ACC112 (cell line): ENCODE measurements around the gene CYB5R4.

Source experiments
- H2AFZ ChIP-seq: fragments of 200-600 bp; sonication (generic); one replicate; pipeline ENCODE4 v1.6.0; 2017; ENCODE audit warnings: antibody characterized with exemption, low read length; ENCODE audit not compliant: unreplicated experiment
- H3K27ac ChIP-seq: fragments of 200-600 bp; sonication (generic); 2 replicates; pipeline ENCODE4 v1.5.1; 2014; ENCODE audit warnings: low read depth, mild to moderate bottlenecking, antibody characterized with exemption, low read length, moderate library complexity
- H3K27me3 ChIP-seq: fragments of 200-600 bp; sonication (generic); 2 replicates; pipeline ENCODE4 v1.6.1; 2014; ENCODE audit warnings: mild to moderate bottlenecking, antibody characterized with exemption, low read length, moderate library complexity, mixed read lengths; ENCODE audit not compliant: insufficient read depth
- H3K36me3 ChIP-seq: fragments of 200-600 bp; sonication (generic); 2 replicates; pipeline ENCODE4 v1.6.1; 2016; ENCODE audit warnings: mild to moderate bottlenecking, antibody characterized with exemption, low read length, moderate library complexity, mixed read lengths; ENCODE audit not compliant: insufficient read depth
- H3K4me1 ChIP-seq: fragments of 200-600 bp; sonication (generic); one replicate; pipeline ENCODE4 v1.6.1; 2016; ENCODE audit warnings: low read length, mixed read lengths; ENCODE audit not compliant: insufficient read depth, unreplicated experiment, control insufficient read depth
- H3K4me3 ChIP-seq: fragments of 200-600 bp; sonication (generic); 2 replicates; pipeline ENCODE4 v1.5.1; 2014; ENCODE audit warnings: mild to moderate bottlenecking, low read depth, low read length
- H3K79me2 ChIP-seq: fragments of 200-600 bp; sonication (generic); one replicate; pipeline ENCODE4 v1.6.0; 2016; ENCODE audit warnings: low read length; ENCODE audit not compliant: control insufficient read depth, unreplicated experiment, insufficient read depth

The CYB5R4 gene

DNA sequence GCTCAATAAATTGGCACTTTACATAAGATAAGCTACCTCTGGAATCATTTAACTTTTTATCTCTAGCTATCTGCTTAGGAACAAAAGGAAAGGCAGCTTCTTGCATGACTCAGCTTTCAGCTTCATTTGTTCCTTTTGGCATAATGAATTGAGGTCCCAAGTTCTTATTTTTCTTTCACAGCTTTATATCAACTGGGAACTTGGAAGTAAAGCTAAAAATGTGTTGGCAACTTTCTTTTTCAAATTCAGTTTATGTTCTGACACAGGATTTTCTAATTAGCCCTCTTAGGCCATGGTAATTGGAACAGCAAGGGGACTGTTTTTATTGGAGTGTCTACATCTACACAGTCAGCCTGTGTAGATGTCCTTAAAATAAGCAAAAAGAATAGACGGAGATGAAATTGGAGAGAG, 118.8 kb downstream of the CYB5R4 start:
- Histone ChIP-seq H3K79me2 (no peaks in the 10 kb centered on the region), H3K27me3 (no peaks in the 10 kb centered on the region), H2AFZ (no peak overlapping the region), H3K4me3 (no peak overlapping the region), H3K27ac (no peak overlapping the region), H3K36me3 (no peaks in the 10 kb centered on the region), H3K4me1 (no peaks in the 10 kb centered on the region)

DNA sequence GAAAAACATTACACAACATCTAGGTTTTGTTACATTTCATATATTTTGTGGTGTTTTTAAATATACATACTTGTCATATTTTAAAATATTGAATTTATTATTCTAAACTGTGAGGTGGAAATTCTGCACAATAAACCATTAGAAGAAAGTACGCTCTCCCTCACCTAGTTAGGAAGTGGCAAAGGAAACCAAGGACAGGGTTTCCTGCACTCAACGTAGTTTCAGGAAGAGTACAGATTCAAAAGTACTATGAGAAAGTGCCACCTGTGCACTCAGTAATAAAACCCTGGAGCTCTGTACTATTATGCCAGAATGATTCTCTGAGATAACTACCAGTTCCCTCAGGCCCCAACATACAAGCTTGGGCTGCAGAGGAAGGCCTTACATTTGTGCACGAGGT, 119.5 kb downstream of the CYB5R4 start:
- no peaks in the 10 kb centered on the region for H3K27me3 ChIP-seq
- no peaks in the 10 kb centered on the region for H3K36me3 ChIP-seq
- H3K4me1 ChIP-seq: no peaks in the 10 kb centered on the region
- H3K4me3 ChIP-seq: no peak overlapping the region
- H3K27ac ChIP-seq: no peak overlapping the region
- no peak overlapping the region for H2AFZ ChIP-seq
- H3K79me2 ChIP-seq: no peaks in the 10 kb centered on the region

DNA sequence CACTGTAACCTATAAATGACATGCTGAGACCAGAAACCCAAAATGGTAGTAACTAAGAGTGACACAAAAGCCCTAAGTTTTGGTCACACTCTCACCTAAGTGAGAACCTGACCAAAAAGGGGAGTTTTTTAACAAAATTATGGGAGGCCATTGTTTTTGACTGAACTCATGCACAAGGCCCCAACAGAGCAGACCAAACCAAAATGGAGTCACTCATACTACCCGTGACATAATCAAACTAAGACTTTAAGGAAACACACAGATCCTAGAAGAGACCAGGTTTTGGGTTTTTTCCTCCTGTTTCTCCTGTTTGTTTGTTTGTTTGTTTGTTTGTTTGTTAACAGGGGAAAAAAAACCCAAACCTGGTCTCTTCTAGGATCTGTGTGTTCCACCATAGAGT, 124.9 kb downstream of the CYB5R4 start:
- H2AFZ ChIP-seq: no peak overlapping the region
- no peaks in the 10 kb centered on the region for H3K4me1 ChIP-seq
- H3K36me3 ChIP-seq: no peaks in the 10 kb centered on the region
- H3K79me2 ChIP-seq: no peaks in the 10 kb centered on the region
- H3K27ac ChIP-seq: no peak overlapping the region
- no peaks in the 10 kb centered on the region for H3K27me3 ChIP-seq
- no peak overlapping the region for H3K4me3 ChIP-seq

DNA sequence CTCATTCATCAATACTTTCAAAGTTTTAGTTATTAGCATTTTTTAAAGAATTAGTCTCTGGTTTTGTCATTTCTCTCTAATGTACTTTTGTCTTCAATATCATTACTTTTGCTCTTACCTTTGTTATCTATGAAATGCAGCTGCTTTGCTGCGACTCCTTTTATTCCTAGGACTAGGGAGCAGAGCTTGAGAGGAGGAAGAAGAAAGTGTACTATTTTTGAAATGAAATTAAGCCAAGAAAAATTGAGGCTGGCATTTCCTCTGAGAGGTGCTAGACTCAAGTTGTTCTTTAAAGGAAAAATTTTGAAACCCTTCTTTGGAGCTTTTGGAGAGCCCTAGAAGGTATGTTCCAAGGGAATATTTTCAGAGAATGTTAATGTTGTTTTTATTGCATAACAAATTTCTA, 125.8 kb downstream of the CYB5R4 start:
- Histone ChIP-seq H3K27ac (no peak overlapping the region), H3K4me1 (no peaks in the 10 kb centered on the region), H3K27me3 (no peaks in the 10 kb centered on the region), H3K79me2 (no peaks in the 10 kb centered on the region), H3K36me3 (no peaks in the 10 kb centered on the region), H2AFZ (no peak overlapping the region), H3K4me3 (no peak overlapping the region)

DNA sequence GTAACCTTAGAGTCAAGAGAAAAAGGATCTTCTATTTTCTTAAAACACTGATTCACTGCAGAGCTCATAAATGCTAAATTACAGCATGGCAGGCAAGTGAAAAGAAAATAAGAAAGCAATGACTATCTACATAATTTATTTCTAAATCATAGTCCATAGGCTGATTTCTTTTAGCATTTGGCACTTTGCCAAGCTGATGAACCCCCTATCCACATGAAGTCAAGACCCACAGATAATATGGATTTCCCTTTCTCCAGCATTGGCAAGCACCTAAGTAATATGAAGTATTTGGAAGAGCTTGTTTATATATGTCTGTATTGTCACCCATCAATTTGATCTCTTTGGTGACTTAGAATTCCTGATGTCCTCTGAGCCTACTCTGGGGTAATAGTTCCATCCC, 126.2 kb downstream of the CYB5R4 start:
- Histone ChIP-seq H2AFZ (no peak overlapping the region), H3K79me2 (no peaks in the 10 kb centered on the region), H3K4me1 (no peaks in the 10 kb centered on the region), H3K27ac (no peak overlapping the region), H3K4me3 (no peak overlapping the region), H3K36me3 (no peaks in the 10 kb centered on the region), H3K27me3 (no peaks in the 10 kb centered on the region)

DNA sequence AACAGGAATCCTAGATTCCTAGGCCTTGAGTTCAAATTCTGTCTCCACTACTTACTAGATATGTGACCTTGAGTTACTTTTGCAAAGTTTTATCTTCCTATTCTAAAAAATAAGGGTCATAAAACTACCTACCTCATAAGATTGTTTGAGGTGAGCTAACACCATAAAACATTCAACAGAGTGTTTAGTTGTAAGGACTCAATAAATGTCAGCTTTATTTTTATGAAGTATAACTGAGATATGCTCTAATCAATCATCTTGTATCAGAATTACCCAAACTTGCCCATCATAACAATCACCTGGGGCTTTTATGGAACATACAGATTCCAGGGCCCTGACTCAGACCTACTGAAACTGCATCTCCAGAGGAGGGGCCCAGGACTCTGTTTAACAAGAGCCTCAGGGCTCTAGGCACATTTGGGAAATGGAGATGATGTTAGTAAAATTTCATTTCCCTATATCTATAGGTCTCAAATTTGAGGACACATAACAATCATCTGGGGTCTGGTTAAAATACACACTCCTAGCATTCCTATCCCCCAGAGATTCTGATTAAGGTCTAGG, 138.6 kb downstream of the CYB5R4 start:
- H3K27me3 ChIP-seq: no peaks in the 10 kb centered on the region
- H3K79me2 ChIP-seq: no peaks in the 10 kb centered on the region
- H3K27ac ChIP-seq: no peak overlapping the region
- no peak overlapping the region for H3K4me3 ChIP-seq
- H3K4me1 ChIP-seq: no peaks in the 10 kb centered on the region
- no peaks in the 10 kb centered on the region for H3K36me3 ChIP-seq
- H2AFZ ChIP-seq: no peak overlapping the region

DNA sequence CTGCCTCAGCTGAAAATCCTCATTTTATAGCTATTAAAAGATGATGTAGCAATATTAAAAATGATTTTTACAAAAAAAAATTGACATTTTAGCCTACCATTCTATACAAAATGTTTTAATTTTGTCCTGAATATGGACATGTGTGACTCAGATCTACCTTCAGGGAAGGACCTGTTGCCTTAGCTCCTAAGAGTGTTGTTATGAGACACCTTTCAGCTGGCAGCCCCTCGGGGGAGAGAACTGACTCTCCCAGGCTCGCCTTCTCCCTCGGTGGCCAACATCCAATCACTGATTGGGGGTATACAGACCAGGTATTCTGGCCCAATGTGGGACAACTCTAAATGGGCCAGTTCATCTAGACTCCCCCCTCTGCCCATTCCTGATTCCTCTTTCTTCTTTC, 141.6 kb downstream of the CYB5R4 start:
- no peak overlapping the region for H3K27ac ChIP-seq
- no peaks in the 10 kb centered on the region for H3K4me1 ChIP-seq
- no peak overlapping the region for H2AFZ ChIP-seq
- H3K27me3 ChIP-seq: no peaks in the 10 kb centered on the region
- no peak overlapping the region for H3K4me3 ChIP-seq
- H3K79me2 ChIP-seq: no peaks in the 10 kb centered on the region
- H3K36me3 ChIP-seq: no peaks in the 10 kb centered on the region

DNA sequence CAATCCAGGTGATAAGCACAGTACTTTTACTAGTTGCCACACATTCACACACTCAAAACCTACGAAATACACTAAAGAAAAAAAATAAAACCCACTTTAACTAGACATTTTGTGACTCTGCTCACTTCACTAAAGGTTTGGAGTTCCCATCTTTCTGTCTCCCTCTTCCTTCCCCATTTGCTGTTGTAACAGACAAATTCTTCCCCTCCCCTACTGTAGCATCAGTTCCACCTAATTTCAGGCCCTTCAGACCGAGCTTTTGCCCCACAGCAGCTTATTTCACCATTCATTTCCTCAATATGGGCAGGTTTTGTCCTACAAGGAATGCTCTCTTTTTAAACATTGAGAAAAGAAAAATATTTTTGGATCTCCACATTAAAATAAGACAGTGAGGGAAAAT, 142.7 kb downstream of the CYB5R4 start:
- H2AFZ ChIP-seq: no peak overlapping the region

DNA sequence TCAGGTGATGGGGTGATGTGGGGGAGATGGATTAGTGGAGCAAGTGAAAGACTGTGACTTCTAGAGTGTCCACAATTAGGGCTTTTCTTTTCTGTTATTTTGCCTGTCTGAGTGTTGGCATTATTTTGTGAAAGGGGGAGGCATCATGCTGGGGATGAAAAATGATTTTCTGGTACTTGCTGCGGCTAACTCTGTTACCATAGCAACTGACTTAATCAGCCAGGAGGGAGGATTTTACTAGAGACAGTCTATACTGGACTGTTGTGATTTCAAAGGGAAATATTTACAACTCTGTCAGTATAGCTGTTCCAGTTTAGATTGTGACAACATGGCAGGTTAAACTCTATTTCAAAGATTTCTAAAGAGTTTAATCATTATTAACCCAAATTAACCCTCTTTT, 143.6 kb downstream of the CYB5R4 start:
- Histone ChIP-seq H3K27me3 (peaks cover 3% of the 10 kb centered on the region; the same call in 1 of the 2 replicates), H2AFZ (no peak overlapping the region), H3K4me3 (no peak overlapping the region)

More for the DNA sequence above, 142.7 kb downstream of the CYB5R4 start:
- H3K4me1 ChIP-seq: no peaks in the 10 kb centered on the region
- H3K79me2 ChIP-seq: no peaks in the 10 kb centered on the region
- H3K27ac ChIP-seq: no peak overlapping the region
- no peak overlapping the region for H3K4me3 ChIP-seq
- H3K27me3 ChIP-seq: no peaks in the 10 kb centered on the region
- no peaks in the 10 kb centered on the region for H3K36me3 ChIP-seq

DNA sequence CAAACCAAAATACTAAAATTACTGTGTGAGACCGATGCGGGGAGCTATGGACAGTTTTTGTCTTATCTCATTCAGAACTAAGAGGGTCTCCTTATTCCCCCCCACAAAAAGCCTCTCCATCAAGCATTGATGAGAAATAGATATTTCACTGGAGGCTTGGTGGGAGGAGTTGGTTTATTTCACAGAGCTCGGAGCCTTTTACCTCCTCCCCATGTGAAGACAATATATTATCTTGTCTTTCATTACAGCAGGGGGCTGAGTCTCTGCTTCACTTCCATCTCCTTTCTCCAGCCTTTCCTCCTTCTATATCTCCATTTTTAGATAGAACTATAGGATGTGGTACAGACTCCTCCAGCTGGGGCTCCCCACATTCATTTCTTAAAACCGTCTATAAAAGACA, 144.2 kb downstream of the CYB5R4 start:
- no peak overlapping the region for H2AFZ ChIP-seq
- H3K27me3 ChIP-seq: peaks cover 3% of the 10 kb centered on the region; the same call in 1 of the 2 replicates
- no peak overlapping the region for H3K27ac ChIP-seq
- H3K79me2 ChIP-seq: no peaks in the 10 kb centered on the region
- no peak overlapping the region for H3K4me3 ChIP-seq
- no peaks in the 10 kb centered on the region for H3K36me3 ChIP-seq
- no peaks in the 10 kb centered on the region for H3K4me1 ChIP-seq

More for the DNA sequence above, 143.6 kb downstream of the CYB5R4 start:
- no peak overlapping the region for H3K27ac ChIP-seq
- H3K4me1 ChIP-seq: no peaks in the 10 kb centered on the region
- H3K79me2 ChIP-seq: no peaks in the 10 kb centered on the region
- H3K36me3 ChIP-seq: no peaks in the 10 kb centered on the region

DNA sequence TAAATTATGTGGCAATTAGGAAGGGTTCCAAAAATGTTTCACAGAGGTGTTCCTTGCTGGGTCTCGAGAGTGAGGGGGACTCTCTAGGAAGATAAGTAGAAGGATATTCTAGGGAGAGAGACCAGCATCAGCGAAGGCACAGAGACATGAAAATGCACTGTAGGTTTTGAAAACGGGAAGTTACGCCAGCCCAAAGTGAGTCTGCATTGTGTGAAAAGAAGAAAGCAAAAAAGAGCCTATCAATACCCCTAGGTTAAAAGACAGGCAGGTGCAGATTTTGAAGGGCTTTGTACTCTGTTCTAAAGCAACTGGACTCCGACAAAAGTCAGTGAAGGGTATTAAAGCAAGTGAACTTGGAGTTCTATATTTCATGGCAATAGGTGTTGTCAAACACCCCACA, 148.4 kb downstream of the CYB5R4 start:
- Histone ChIP-seq H3K4me1 (no peaks in the 10 kb centered on the region), H3K27me3 (peaks cover 3% of the 10 kb centered on the region; the same call in 1 of the 2 replicates), H3K36me3 (no peaks in the 10 kb centered on the region), H3K27ac (no peak overlapping the region), H3K4me3 (no peak overlapping the region), H2AFZ (no peak overlapping the region), H3K79me2 (no peaks in the 10 kb centered on the region)
